HepG2 (cell line): ENCODE measurements around the gene EHD1. TPM values are rescaled to one million over a fixed set of nuclear protein-coding genes. Genes with fewer than 3 reads are reported as not detected.

Source experiments
- HMG20A ChIP-seq: IDR thresholded peaks from 2 replicates; pipeline ENCODE4 v1.6.1; 2016; ENCODE audit warnings: borderline replicate concordance
- IKZF4 ChIP-seq: sonication (generic); formaldehyde crosslinking; IDR thresholded peaks from 2 replicates; pipeline ENCODE4 v1.5.1; 2020; ENCODE audit warnings: borderline replicate concordance, mild to moderate bottlenecking, low read depth, missing genetic modification reagents; ENCODE audit errors: not compliant biosample characterization
- NFKBIZ ChIP-seq: IDR thresholded peaks from 2 replicates; pipeline ENCODE4 v1.6.1; 2018; ENCODE audit warnings: missing genetic modification reagents, missing compliant biosample characterization
- SMC3 ChIP-seq: IDR thresholded peaks from 2 replicates; pipeline ENCODE4 v1.6.1; 2011; ENCODE audit warnings: low read length, improper control_type of control experiment
- ZBTB20 ChIP-seq: sonication (generic); formaldehyde crosslinking; IDR thresholded peaks from 2 replicates; pipeline ENCODE4 v1.8.1; 2023; ENCODE audit warnings: missing genetic modification reagents, low read depth, mild to moderate bottlenecking, borderline replicate concordance
- ZFAT ChIP-seq: sonication (generic); formaldehyde crosslinking; conservative IDR thresholded peaks from 2 replicates; pipeline ENCODE4 v1.8.1; 2023; ENCODE audit warnings: missing genetic modification reagents, inconsistent platforms
- ZMYM3 ChIP-seq: sonication (generic); formaldehyde crosslinking; IDR thresholded peaks from 2 replicates; pipeline ENCODE4 v1.5.1; 2020; ENCODE audit warnings: mild to moderate bottlenecking, missing genetic modification reagents
- ZNF274 ChIP-seq: sonication (generic); formaldehyde crosslinking; IDR thresholded peaks from 2 replicates; pipeline ENCODE4 v1.5.1; 2020; ENCODE audit warnings: mild to moderate bottlenecking, missing genetic modification reagents
- ZNF674 ChIP-seq: sonication (generic); formaldehyde crosslinking; IDR thresholded peaks from 2 replicates; pipeline ENCODE4 v1.5.0; 2020; ENCODE audit warnings: low read depth, mild to moderate bottlenecking, missing genetic modification reagents
- polyA plus RNA-seq, 8 experiments: library from polyadenylated mRNA; depleted of rRNA in 3 of 8; stranded (reverse) in 7 of 8; unstranded in 1 of 8; fragments of >200 nt; fragmentation: Illumina TruSeq in 4 of 8; extraction: Trizol in 4 of 8; gene quantifications; 2 replicates each; pipeline versions ENCODE4 v1.2.1 to v1.2.3, GENCODE V29; 2011 to 2016; ENCODE audit warnings: low read depth in 4 of 8, missing spikeins in 1 of 8, mixed read lengths in 1 of 8; ENCODE audit not compliant: insufficient read depth in 1 of 8
- total RNA-seq, 5 experiments: library from RNA; depleted of rRNA; stranded (reverse); fragments of >200 nt; fragmentation: Illumina TruSeq; extraction: Trizol; gene quantifications; 2 replicates each; pipeline ENCODE4 v1.2.3, GENCODE V29; 2016; ENCODE audit warnings: low read depth in 1 of 5
- TF ChIP-seq, protein P1 (sequence below): sonication (generic); formaldehyde crosslinking; IDR thresholded peaks from 2 replicates; pipeline ENCODE4 v1.4.0; 2020; ENCODE audit warnings: mild to moderate bottlenecking, missing genetic modification reagents
- TF ChIP-seq, protein P2 (sequence below): sonication (generic); formaldehyde crosslinking; IDR thresholded peaks from 2 replicates; pipeline ENCODE4 v1.5.0; 2020; ENCODE audit warnings: mild to moderate bottlenecking, missing genetic modification reagents
- TF ChIP-seq, protein P3 (sequence below): sonication (generic); formaldehyde crosslinking; IDR thresholded peaks from 2 replicates; pipeline ENCODE4 v1.4.0; 2020; ENCODE audit warnings: missing genetic modification reagents, borderline replicate concordance
- TF ChIP-seq, protein P4 (sequence below): sonication (generic); formaldehyde crosslinking; IDR thresholded peaks from 2 replicates; pipeline ENCODE4 v1.8.0; 2022; ENCODE audit warnings: missing genetic modification reagents, mild to moderate bottlenecking, borderline replicate concordance

The EHD1 gene
- total and polyA plus RNA-seq, 2 of the 13 experiments (the other 11 are each of a cell fraction or from before 2014, with no cell fraction given): 23.6 to 26.6 TPM

DNA sequence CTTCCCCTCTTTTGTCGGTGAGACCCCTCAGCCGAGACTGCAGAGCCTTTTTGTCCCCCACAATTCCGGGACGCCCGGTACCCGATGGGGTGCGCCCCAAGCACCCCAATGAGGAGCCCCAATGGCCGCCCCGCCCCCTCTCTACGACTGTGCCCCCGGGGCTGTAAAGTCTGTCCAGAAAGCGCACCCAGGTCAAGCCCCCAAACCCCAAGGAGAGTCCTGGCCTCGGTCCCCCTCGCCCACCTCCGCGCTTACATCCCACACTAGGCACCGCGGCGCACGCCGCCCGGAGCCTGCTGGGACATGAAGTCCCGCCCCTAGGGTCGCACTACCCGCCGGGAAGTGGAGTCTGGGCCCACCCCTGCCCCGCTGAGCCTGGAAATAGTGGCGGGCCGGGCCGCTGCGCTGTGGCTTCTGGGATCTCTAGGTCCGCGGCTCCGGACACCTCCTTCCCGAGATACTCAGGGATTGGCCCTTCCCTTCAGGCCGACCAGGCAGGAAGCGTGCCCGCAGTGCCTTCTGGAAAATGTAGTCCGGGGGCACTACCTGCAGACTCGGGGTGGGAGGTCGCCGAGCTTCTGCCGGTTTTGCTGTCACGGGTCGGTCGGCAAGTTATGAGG, 68.0 kb downstream of the EHD1 start, which contains the start of gene MEN1 (continued):
- TF ChIP-seq, protein P1, sequence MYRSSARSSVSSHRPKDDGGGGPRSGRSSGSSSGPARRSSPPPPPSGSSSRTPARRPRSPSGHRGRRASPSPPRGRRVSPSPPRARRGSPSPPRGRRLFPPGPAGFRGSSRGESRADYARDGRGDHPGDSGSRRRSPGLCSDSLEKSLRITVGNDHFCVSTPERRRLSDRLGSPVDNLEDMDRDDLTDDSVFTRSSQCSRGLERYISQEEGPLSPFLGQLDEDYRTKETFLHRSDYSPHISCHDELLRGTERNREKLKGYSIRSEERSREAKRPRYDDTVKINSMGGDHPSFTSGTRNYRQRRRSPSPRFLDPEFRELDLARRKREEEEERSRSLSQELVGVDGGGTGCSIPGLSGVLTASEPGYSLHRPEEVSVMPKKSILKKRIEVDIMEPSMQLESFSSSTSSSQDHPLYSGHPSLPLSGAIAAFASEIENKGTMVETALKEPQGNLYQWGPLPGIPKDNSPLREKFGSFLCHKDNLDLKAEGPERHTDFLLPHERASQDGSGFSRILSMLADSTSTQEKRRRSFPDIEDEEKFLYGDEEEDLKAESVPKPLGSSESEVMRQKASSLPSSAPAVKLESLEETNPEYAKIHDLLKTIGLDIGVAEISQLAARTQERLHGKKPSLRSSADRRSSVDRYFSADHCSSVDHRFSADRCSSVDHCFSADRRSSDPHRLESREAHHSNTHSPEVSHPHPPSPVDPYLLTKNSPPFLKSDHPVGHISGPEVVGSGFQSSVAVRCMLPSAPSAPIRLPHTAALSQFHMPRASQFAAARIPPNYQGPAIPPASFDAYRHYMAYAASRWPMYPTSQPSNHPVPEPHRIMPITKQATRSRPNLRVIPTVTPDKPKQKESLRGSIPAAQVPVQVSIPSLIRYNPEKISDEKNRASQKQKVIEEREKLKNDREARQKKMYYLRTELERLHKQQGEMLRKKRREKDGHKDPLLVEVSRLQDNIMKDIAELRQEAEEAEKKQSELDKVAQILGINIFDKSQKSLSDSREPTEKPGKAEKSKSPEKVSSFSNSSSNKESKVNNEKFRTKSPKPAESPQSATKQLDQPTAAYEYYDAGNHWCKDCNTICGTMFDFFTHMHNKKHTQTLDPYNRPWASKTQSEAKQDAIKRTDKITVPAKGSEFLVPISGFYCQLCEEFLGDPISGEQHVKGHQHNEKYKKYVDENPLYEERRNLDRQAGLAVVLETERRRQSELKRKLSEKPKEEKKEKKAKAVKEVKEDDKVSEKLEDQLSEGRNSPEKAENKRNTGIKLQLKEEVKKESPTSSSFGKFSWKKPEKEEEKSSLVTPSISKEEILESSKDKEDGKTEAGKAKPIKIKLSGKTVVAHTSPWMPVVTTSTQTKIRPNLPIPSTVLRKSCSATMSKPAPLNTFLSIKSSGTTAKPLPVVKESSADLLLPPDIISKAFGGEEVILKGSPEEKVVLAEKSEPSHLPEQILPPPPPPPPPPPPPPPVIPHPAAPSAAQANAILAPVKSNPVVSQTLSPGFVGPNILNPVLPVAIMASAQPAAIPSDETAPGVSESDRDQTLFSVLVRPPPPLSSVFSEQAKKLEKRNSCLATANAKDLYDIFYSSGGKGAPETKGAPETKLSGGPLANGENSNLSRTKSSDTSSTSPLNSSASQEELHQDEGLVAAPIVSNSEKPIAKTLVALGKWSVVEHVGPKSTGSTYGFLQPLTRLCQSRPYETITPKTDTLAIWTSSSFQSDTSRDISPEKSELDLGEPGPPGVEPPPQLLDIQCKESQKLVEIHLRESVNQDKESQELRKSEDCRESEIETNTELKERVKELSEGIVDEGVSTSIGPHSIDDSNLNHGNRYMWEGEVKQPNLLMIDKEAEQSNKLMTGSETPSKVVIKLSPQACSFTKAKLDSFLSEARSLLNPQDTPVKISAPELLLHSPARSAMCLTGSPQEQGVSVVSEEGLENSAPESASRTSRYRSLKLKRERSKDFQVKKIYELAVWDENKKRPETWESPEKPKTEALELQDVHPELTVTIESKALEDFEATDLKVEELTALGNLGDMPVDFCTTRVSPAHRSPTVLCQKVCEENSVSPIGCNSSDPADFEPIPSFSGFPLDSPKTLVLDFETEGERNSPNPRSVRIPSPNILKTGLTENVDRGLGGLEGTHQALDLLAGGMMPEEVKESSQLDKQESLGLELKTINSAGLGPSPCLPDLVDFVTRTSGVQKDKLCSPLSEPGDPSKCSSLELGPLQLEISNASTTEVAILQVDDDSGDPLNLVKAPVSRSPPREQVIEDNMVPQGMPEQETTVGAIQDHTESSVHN (CRISPR knock-in tag): no peak
- 0 out of 2 replicates have a peak, but pooled peaks have one; percentile 27 for TF ChIP-seq ZNF274 (CRISPR knock-in tag)
- TF ChIP-seq, protein P2, sequence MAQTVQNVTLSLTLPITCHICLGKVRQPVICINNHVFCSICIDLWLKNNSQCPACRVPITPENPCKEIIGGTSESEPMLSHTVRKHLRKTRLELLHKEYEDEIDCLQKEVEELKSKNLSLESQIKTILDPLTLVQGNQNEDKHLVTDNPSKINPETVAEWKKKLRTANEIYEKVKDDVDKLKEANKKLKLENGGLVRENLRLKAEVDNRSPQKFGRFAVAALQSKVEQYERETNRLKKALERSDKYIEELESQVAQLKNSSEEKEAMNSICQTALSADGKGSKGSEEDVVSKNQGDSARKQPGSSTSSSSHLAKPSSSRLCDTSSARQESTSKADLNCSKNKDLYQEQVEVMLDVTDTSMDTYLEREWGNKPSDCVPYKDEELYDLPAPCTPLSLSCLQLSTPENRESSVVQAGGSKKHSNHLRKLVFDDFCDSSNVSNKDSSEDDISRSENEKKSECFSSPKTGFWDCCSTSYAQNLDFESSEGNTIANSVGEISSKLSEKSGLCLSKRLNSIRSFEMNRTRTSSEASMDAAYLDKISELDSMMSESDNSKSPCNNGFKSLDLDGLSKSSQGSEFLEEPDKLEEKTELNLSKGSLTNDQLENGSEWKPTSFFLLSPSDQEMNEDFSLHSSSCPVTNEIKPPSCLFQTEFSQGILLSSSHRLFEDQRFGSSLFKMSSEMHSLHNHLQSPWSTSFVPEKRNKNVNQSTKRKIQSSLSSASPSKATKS: no peak
- TF ChIP-seq SMC3: no peak
- TF ChIP-seq ZNF674 (CRISPR knock-in tag): no peak
- TF ChIP-seq ZFAT: no peak
- TF ChIP-seq HMG20A (CRISPR knock-in tag): no peak
- no peak for TF ChIP-seq ZMYM3 (CRISPR knock-in tag)
- 0 out of 2 replicates have a peak, but pooled peaks have one; percentile 26 for TF ChIP-seq ZBTB20 (CRISPR knock-in tag)
- TF ChIP-seq, protein P3, sequence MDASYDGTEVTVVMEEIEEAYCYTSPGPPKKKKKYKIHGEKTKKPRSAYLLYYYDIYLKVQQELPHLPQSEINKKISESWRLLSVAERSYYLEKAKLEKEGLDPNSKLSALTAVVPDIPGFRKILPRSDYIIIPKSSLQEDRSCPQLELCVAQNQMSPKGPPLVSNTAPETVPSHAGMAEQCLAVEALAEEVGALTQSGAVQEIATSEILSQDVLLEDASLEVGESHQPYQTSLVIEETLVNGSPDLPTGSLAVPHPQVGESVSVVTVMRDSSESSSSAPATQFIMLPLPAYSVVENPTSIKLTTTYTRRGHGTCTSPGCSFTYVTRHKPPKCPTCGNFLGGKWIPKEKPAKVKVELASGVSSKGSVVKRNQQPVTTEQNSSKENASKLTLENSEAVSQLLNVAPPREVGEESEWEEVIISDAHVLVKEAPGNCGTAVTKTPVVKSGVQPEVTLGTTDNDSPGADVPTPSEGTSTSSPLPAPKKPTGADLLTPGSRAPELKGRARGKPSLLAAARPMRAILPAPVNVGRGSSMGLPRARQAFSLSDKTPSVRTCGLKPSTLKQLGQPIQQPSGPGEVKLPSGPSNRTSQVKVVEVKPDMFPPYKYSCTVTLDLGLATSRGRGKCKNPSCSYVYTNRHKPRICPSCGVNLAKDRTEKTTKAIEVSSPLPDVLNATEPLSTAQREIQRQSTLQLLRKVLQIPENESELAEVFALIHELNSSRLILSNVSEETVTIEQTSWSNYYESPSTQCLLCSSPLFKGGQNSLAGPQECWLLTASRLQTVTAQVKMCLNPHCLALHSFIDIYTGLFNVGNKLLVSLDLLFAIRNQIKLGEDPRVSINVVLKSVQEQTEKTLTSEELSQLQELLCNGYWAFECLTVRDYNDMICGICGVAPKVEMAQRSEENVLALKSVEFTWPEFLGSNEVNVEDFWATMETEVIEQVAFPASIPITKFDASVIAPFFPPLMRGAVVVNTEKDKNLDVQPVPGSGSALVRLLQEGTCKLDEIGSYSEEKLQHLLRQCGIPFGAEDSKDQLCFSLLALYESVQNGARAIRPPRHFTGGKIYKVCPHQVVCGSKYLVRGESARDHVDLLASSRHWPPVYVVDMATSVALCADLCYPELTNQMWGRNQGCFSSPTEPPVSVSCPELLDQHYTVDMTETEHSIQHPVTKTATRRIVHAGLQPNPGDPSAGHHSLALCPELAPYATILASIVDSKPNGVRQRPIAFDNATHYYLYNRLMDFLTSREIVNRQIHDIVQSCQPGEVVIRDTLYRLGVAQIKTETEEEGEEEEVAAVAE (CRISPR knock-in tag): peak; percentile 98
- TF ChIP-seq IKZF4 (CRISPR knock-in tag): no peak
- TF ChIP-seq, protein P4, sequence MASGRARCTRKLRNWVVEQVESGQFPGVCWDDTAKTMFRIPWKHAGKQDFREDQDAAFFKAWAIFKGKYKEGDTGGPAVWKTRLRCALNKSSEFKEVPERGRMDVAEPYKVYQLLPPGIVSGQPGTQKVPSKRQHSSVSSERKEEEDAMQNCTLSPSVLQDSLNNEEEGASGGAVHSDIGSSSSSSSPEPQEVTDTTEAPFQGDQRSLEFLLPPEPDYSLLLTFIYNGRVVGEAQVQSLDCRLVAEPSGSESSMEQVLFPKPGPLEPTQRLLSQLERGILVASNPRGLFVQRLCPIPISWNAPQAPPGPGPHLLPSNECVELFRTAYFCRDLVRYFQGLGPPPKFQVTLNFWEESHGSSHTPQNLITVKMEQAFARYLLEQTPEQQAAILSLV (CRISPR knock-in tag): no peak
- TF ChIP-seq NFKBIZ (CRISPR knock-in tag): no peak
